ENCODE measurements around the gene OPA1.

- TF ChIP-seq CTCF (IDR thresholded peaks at IDR 0.05) (no peak), POLR2A (IDR thresholded peaks at IDR 0.05) (no peak), EP300 (IDR thresholded peaks at IDR 0.05) (no peak), POLR2AphosphoS5 (IDR thresholded peaks at IDR 0.05) (no peak)
Measured at GRCh38 chr3:193620057-193620456, 27.0 kb downstream of the OPA1 start.

Measured in sigmoid colon (tissue), 4 donors.